Body of pancreas (tissue), 4 donors: ENCODE data around the gene CHN2. TPM values are rescaled to one million over a fixed set of nuclear protein-coding genes. Genes with fewer than 3 reads are reported as not detected.

Source experiments
- ATAC-seq: fragments of 150-250 bp; one replicate; pipeline ENCODE4 v1.9.1; 2016
- DNase-seq, 4 donors: peaks; one replicate each; pipeline ENCODE4 v3.0.0-alpha.2; 2019
- H3K27ac ChIP-seq, 4 donors: fragments of 200-600 bp; sonication (generic); 1 replicate in 3 of 4; 2 replicates in 1 of 4; pipeline versions ENCODE4 v1.5.1 to v1.6.1; 2016 to 2019; ENCODE audit warnings: mild to moderate bottlenecking in 1 of 4, mixed read lengths in 1 of 4, moderate library complexity in 1 of 4
- H3K27me3 ChIP-seq, 2 donors: fragments of 200-600 bp; sonication (generic); one replicate each; pipeline ENCODE4 v1.6.0; 2016; ENCODE audit warnings: mild to moderate bottlenecking in 1 of 2
- H3K36me3 ChIP-seq, 2 donors: fragments of 200-600 bp; sonication (generic); replicated peaks in 1 of 2; 2 replicates each; pipeline ENCODE4 v1.5.1; 2016; ENCODE audit warnings: low read depth in 2 of 2; ENCODE audit not compliant: insufficient read depth in 1 of 2
- H3K4me1 ChIP-seq: fragments of 200-600 bp; sonication (generic); one replicate; pipeline ENCODE4 v1.6.0; 2016
- H3K4me3 ChIP-seq, 2 donors: fragments of 200-600 bp; sonication (generic); 1 replicate in 1 of 2; 2 replicates in 1 of 2; pipeline ENCODE4 v1.5.1; 2016 to 2019
- H3K9me3 ChIP-seq, 3 donors: fragments of 200-600 bp; sonication (generic); 1 replicate in 2 of 3; 2 replicates in 1 of 3; pipeline ENCODE4 v1.5.1; 2016
- CTCF ChIP-seq, 7 experiments: fragments of 450-650 bp in 4 of 7; fragments of 200-600 bp in 3 of 7; sonication (generic) in 3 of 7; IDR thresholded peaks; one replicate each; pipeline ENCODE4 v1.5.1; 2016 to 2019; ENCODE audit warnings: antibody characterized with exemption in 7 of 7
- POLR2A ChIP-seq, 3 donors: fragments of 450-650 bp; IDR thresholded peaks; one replicate each; pipeline ENCODE4 v1.6.1; 2016; ENCODE audit warnings: antibody characterized with exemption in 3 of 3, mild to moderate bottlenecking in 2 of 3
- WGBS, 2 donors: methylation state at CpG; one replicate each; pipeline ENCODE4 v1.1.5; 2017; 5-methylcytosine and 5-hydroxymethylcytosine counted together
- intact Hi-C: fragments of 100-400 bp; cut with DNase I; formaldehyde crosslinking; loops from one replicate; pipeline ENCODE4 v1.15.1; 2023
- total RNA-seq, 2 donors: library from RNA; depleted of rRNA; stranded (reverse); fragments of >200 nt; gene quantifications; one replicate each; pipeline ENCODE4 v1.1.0, GENCODE V29; 2016

Gene CHN2
- total RNA-seq, 2 donors from 2014 or later: 55.7 to 58.6 TPM

- intact Hi-C loops: no loop called here
- ATAC-seq (peak; percentile 15), DNase-seq (no peak)
- WGBS, 2 donors: 71 to 78% methylated on average over 13 of the region's 13 CpGs
- H3K9me3 ChIP-seq: no peaks in the 10 kb centered on the region
- H3K27ac ChIP-seq: no peak overlapping the region
- H3K36me3 ChIP-seq: no peaks in the 10 kb centered on the region
- no peak overlapping the region for H3K4me3 ChIP-seq
- no peaks in the 10 kb centered on the region for H3K27me3 ChIP-seq
- TF ChIP-seq POLR2A (IDR thresholded peaks at IDR 0.05) (no peak), CTCF (IDR thresholded peaks at IDR 0.05) (no peak)
- no peaks in the 10 kb centered on the region for H3K4me1 ChIP-seq
Measured at GRCh38 chr7:29360633-29361625, 166.4 kb downstream of the CHN2 start.

GRCh38 chr7:29362380-29362779, 167.8 kb downstream of the CHN2 start:
- Histone ChIP-seq H3K4me3 (no peak overlapping the region), H3K27ac (no peak overlapping the region), H3K4me1 (no peaks in the 10 kb centered on the region), H3K9me3 (no peaks in the 10 kb centered on the region), H3K27me3 (no peaks in the 10 kb centered on the region), H3K36me3 (no peaks in the 10 kb centered on the region)
- DNase-seq: no peak
- WGBS, 2 donors: 83 to 88% methylated on average over 2 of the region's 2 CpGs
- no peak for ATAC-seq
- no peak for TF ChIP-seq CTCF (IDR thresholded peaks at IDR 0.05)
- intact Hi-C loops: no loop called here

- 95 to 98% methylated on average over 3 of the region's 3 CpGs for WGBS, 2 donors
- Histone ChIP-seq H3K27me3 (no peaks in the 10 kb centered on the region), H3K36me3 (no peaks in the 10 kb centered on the region), H3K4me1 (no peaks in the 10 kb centered on the region), H3K27ac (no peak overlapping the region), H3K9me3 (no peaks in the 10 kb centered on the region), H3K4me3 (no peak overlapping the region)
- intact Hi-C loops: no loop called here
- no peak for TF ChIP-seq POLR2A (IDR thresholded peaks at IDR 0.05)
- DNase-seq (no peak), ATAC-seq (no peak)
Measured at GRCh38 chr7:29363636-29364425, 169.3 kb downstream of the CHN2 start.

GRCh38 chr7:29364661-29365060, 170.1 kb downstream of the CHN2 start:
- ATAC-seq (no peak), DNase-seq (no peak)
- WGBS, 2 donors: 79 to 97% methylated on average over 1 of the region's 1 CpG
- TF ChIP-seq CTCF (IDR thresholded peaks at IDR 0.05) (no peak), POLR2A (IDR thresholded peaks at IDR 0.05) (no peak)
- Histone ChIP-seq H3K27ac (no peak overlapping the region), H3K36me3 (no peaks in the 10 kb centered on the region), H3K9me3 (no peaks in the 10 kb centered on the region), H3K4me3 (no peak overlapping the region), H3K4me1 (peaks cover 1% of the 10 kb centered on the region), H3K27me3 (no peaks in the 10 kb centered on the region)
- intact Hi-C loops: no loop called here

GRCh38 chr7:29365423-29365822, 170.8 kb downstream of the CHN2 start:
- Histone ChIP-seq H3K36me3 (no peaks in the 10 kb centered on the region), H3K9me3 (no peaks in the 10 kb centered on the region), H3K4me1 (peaks cover 9% of the 10 kb centered on the region), H3K4me3 (no peak overlapping the region), H3K27me3 (no peaks in the 10 kb centered on the region), H3K27ac (no peak overlapping the region)
- 96 to 98% methylated on average over 1 of the region's 1 CpG for WGBS, 2 donors
- DNase-seq: no peak
- ATAC-seq: no peak
- intact Hi-C loops: no loop called here
- TF ChIP-seq CTCF (IDR thresholded peaks at IDR 0.05) (no peak), POLR2A (IDR thresholded peaks at IDR 0.05) (no peak)
